ENCODE data around the gene TMEM236.

The TMEM236 gene

GRCh38 chr10:17710181-17710580, 41.8 kb upstream of the TMEM236 start:
- no peak overlapping the region for H3K4me2 ChIP-seq (ENCODE audit: low read length)
- H3K36me3 ChIP-seq (replicated peaks; ENCODE audit: low read depth, low read length), result peaks cover 6% of the 10 kb centered on the region
- no peak overlapping the region for H3K27ac ChIP-seq (ENCODE audit: low read length)
- no peak overlapping the region for H3K4me3 ChIP-seq (ENCODE audit: low read length)
- no peaks in the 10 kb centered on the region for H4K20me1 ChIP-seq (ENCODE audit: insufficient read depth, low read length)
- H3K9ac ChIP-seq (ENCODE audit: low read length), result no peak overlapping the region
- TF ChIP-seq EZH2phosphoT487 (IDR thresholded peaks at IDR 0.05; ENCODE audit: low read depth) (no peak), CTCF (IDR thresholded peaks at IDR 0.05; ENCODE audit: low read depth, low read length) (no peak)
- no peaks in the 10 kb centered on the region for H3K4me1 ChIP-seq (ENCODE audit: low read length)
- H3K79me2 ChIP-seq (ENCODE audit: low read length), result no peaks in the 10 kb centered on the region
- H3K27me3 ChIP-seq (ENCODE audit: low read depth, low read length), result no peaks in the 10 kb centered on the region
- no peaks in the 10 kb centered on the region for H3K9me3 ChIP-seq (ENCODE audit: insufficient read depth, low read length)
- no peak overlapping the region for H2AFZ ChIP-seq (ENCODE audit: low read depth, low read length)

- Histone ChIP-seq H3K9ac (ENCODE audit: low read length) (no peak overlapping the region), H4K20me1 (ENCODE audit: insufficient read depth, low read length) (no peaks in the 10 kb centered on the region), H3K9me3 (ENCODE audit: insufficient read depth, low read length) (no peaks in the 10 kb centered on the region), H3K4me3 (ENCODE audit: low read length) (no peak overlapping the region), H3K27me3 (ENCODE audit: low read depth, low read length) (no peaks in the 10 kb centered on the region), H3K4me1 (ENCODE audit: low read length) (no peaks in the 10 kb centered on the region), H3K4me2 (ENCODE audit: low read length) (no peak overlapping the region), H3K36me3 (replicated peaks; ENCODE audit: low read depth, low read length) (peaks cover 6% of the 10 kb centered on the region), H3K27ac (ENCODE audit: low read length) (no peak overlapping the region), H2AFZ (ENCODE audit: low read depth, low read length) (no peak overlapping the region), H3K79me2 (ENCODE audit: low read length) (no peaks in the 10 kb centered on the region)
- no peak for TF ChIP-seq EZH2phosphoT487 (IDR thresholded peaks at IDR 0.05; ENCODE audit: low read depth)
These were observed 39.9 kb upstream of the TMEM236 start for GRCh38 chr10:17712053-17712452.

- Histone ChIP-seq H3K36me3 (replicated peaks; ENCODE audit: low read depth, low read length) (peaks cover 6% of the 10 kb centered on the region), H3K4me2 (ENCODE audit: low read length) (no peak overlapping the region), H3K79me2 (ENCODE audit: low read length) (no peaks in the 10 kb centered on the region), H3K9me3 (ENCODE audit: insufficient read depth, low read length) (no peaks in the 10 kb centered on the region), H3K9ac (ENCODE audit: low read length) (no peak overlapping the region), H2AFZ (ENCODE audit: low read depth, low read length) (no peak overlapping the region), H3K27me3 (ENCODE audit: low read depth, low read length) (no peaks in the 10 kb centered on the region), H3K4me1 (ENCODE audit: low read length) (no peaks in the 10 kb centered on the region), H3K27ac (ENCODE audit: low read length) (no peak overlapping the region), H4K20me1 (ENCODE audit: insufficient read depth, low read length) (no peaks in the 10 kb centered on the region), H3K4me3 (ENCODE audit: low read length) (no peak overlapping the region)
- no peak for TF ChIP-seq EZH2phosphoT487 (IDR thresholded peaks at IDR 0.05; ENCODE audit: low read depth)
- no peak for TF ChIP-seq CTCF (IDR thresholded peaks at IDR 0.05; ENCODE audit: low read depth, low read length)
These were observed 39.1 kb upstream of the TMEM236 start for GRCh38 chr10:17712717-17713471.

DNA sequence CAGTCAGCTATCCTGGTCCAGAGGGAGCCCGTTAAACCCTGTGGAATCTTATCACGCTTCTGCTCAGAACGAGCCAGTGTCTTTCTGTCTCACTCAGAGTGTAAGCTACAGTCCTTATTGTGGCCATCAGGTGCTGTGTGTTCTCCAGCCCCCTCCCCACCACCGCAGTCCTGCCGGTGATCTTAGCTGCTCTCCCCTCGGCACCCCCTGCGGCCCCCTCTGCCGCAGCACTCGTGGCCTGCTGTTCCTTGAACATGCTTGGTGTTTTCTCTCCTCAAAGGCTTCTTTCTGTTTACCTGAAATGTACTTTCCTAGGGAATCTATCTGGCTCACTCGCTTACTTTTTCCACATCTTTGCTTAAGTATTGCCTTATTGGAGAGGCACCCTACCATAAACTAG, 38.2 kb upstream of the TMEM236 start:
- Histone ChIP-seq H3K36me3 (replicated peaks; ENCODE audit: low read depth, low read length) (peaks cover 6% of the 10 kb centered on the region), H4K20me1 (ENCODE audit: insufficient read depth, low read length) (no peaks in the 10 kb centered on the region), H3K27me3 (ENCODE audit: low read depth, low read length) (no peaks in the 10 kb centered on the region), H3K9me3 (ENCODE audit: insufficient read depth, low read length) (no peaks in the 10 kb centered on the region), H3K4me3 (ENCODE audit: low read length) (no peak overlapping the region), H3K4me1 (ENCODE audit: low read length) (no peaks in the 10 kb centered on the region), H2AFZ (ENCODE audit: low read depth, low read length) (no peak overlapping the region), H3K27ac (ENCODE audit: low read length) (no peak overlapping the region), H3K9ac (ENCODE audit: low read length) (no peak overlapping the region), H3K79me2 (ENCODE audit: low read length) (no peaks in the 10 kb centered on the region), H3K4me2 (ENCODE audit: low read length) (no peak overlapping the region)
- TF ChIP-seq CTCF (IDR thresholded peaks at IDR 0.05; ENCODE audit: low read depth, low read length), result no peak
